Stomach (tissue), 4 donors: ENCODE data around the gene ST6GAL2.

Source experiments
- CTCF ChIP-seq, 7 experiments: fragments of 450-650 bp in 4 of 7; fragments of 200-600 bp in 3 of 7; sonication (generic) in 3 of 7; IDR thresholded peaks; one replicate each; pipeline ENCODE4 v1.5.1; 2016 to 2019; ENCODE audit warnings: antibody characterized with exemption in 7 of 7, control low read depth in 2 of 7, mild to moderate bottlenecking in 1 of 7
- POLR2A ChIP-seq, 4 donors: fragments of 450-650 bp; IDR thresholded peaks; one replicate each; pipeline ENCODE4 v1.6.1; 2016; ENCODE audit warnings: antibody characterized with exemption in 4 of 4, control low read depth in 2 of 4, mild to moderate bottlenecking in 1 of 4, moderate library complexity in 1 of 4
- POLR2AphosphoS5 ChIP-seq, 3 donors: sonication (generic); formaldehyde crosslinking; IDR thresholded peaks; one replicate each; pipeline ENCODE4 v1.6.1; 2016; ENCODE audit warnings: antibody characterized with exemption in 3 of 3

GRCh38 chr2:106805716-106806115, 80.3 kb downstream of the ST6GAL2 start:
- TF ChIP-seq POLR2A (IDR thresholded peaks at IDR 0.05) (no peak), CTCF (IDR thresholded peaks at IDR 0.05) (no peak), POLR2AphosphoS5 (IDR thresholded peaks at IDR 0.05) (no peak)
